Measurements from ENCODE around the gene ZNF541. TPM values are rescaled to one million over a fixed set of nuclear protein-coding genes. Genes with fewer than 3 reads are reported as not detected.

ZNF541 gene
- total and polyA plus RNA-seq, 10 of the 15 experiments (the other 5 are each of a cell fraction or from before 2014, with no cell fraction given): 0.03 to 0.12 (median 0.07) TPM; not detected in 4

DNA sequence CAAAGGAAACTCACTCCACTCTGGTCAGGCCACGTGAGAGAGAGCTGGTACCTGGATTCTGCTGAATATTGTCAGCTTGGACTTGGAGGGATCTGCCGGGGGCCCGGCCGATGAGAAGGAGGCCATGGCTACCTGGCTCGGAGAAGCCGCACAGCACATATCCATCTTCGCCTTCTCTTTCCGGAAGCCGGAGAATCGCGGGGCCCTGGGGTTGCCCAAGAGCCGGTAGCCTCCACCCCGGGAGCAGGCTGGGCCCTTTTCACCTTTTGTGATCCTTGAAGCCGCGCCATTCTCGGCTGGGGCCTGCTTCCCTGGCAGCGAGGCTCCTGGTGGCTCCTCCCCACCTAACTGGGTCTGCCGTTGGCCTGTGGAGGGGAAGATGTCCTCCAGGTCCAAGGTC is 28.9 kb downstream of the ZNF541 start (continued):
- TF ChIP-seq, protein P1, sequence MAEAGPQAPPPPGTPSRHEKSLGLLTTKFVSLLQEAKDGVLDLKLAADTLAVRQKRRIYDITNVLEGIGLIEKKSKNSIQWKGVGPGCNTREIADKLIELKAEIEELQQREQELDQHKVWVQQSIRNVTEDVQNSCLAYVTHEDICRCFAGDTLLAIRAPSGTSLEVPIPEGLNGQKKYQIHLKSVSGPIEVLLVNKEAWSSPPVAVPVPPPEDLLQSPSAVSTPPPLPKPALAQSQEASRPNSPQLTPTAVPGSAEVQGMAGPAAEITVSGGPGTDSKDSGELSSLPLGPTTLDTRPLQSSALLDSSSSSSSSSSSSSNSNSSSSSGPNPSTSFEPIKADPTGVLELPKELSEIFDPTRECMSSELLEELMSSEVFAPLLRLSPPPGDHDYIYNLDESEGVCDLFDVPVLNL (IDR thresholded peaks at IDR 0.05; ENCODE audit: low read depth, low read length): no peak
- TF ChIP-seq HDAC2 (IDR thresholded peaks at IDR 0.05) (no peak), SMARCA5 (IDR thresholded peaks at IDR 0.05) (no peak)

DNA sequence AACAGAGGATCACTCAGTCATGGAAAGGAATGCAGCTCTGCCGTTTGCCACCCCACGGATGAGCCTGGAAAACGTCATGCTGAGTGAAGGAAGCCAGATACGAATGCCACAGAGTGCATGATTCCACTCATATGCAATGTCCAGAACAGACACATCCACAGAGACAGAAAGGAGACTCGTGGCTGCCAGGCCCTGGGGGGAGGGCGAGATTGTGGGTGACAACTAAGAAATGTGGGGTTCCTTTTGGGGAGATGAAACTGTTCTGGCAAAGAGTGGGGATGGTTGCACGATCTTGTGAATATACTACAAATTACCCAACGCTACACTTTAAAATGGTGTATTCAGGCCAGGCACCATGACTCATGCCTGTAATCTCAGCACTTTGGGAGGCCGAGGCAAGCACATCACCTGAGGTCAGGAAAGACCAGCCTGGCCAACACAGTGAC is 30.9 kb downstream of the ZNF541 start:
- Histone ChIP-seq H3K9me3 (replicated peaks; ENCODE audit: control insufficient read depth, insufficient read depth, low read length) (no peaks in the 10 kb centered on the region), H4K20me1 (ENCODE audit: control insufficient read depth, insufficient read depth) (no peaks in the 10 kb centered on the region), H3K27ac (ENCODE audit: control insufficient read depth, insufficient read depth) (no peak overlapping the region), H3K4me1 (ENCODE audit: control insufficient read depth, insufficient read depth, low read length) (no peaks in the 10 kb centered on the region), H3K9ac (ENCODE audit: control insufficient read depth, insufficient read depth, low read length) (no peak overlapping the region), H3K4me2 (ENCODE audit: control insufficient read depth, insufficient read depth) (no peak overlapping the region), H3K79me2 (ENCODE audit: control insufficient read depth, insufficient read depth, low read length) (no peaks in the 10 kb centered on the region), H3K36me3 (ENCODE audit: control insufficient read depth in 2 of 2, insufficient read depth in 2 of 2, low read length in 1 of 2) (no peaks in the 10 kb centered on the region), H3K27me3 (replicated peaks in 1 of 2; ENCODE audit: control insufficient read depth in 2 of 2, insufficient read depth in 2 of 2, low read length in 1 of 2) (peaks cover 2% of the 10 kb centered on the region in 2 experiments; a peak in 1 of 4 replicates), H2AFZ (ENCODE audit: control insufficient read depth, low read depth, low read length) (no peak overlapping the region), H3K4me3 (no peak overlapping the region)
- intact Hi-C loops (cut with micrococcal nuclease; ENCODE audit: unreplicated experiment) (no loop called here), in situ Hi-C loops (cut with MboI) (no loop called here)
- no peak for ATAC-seq
- POLR2A ChIA-PET: interaction anchor here (0.5 kb wide), 1 partner anchor 268 kb away, joined by 4 read pairs; no protein-coding TSS in a partner anchor
- no peak for DNase-seq (ENCODE audit: low read depth, low spot score)
- SMC1A ChIA-PET (ENCODE audit: uncharacterized antibody, unreplicated experiment): no interaction called here
- TF ChIP-seq SREBF2 (IDR thresholded peaks at IDR 0.05; ENCODE audit: low read length) (no peak), DPF2 (IDR thresholded peaks at IDR 0.05) (0 out of 2 replicates have a peak, but pooled peaks have one; percentile 1)
- BruUV-seq (replicated peaks): no TSS peak
- RAD21 ChIA-PET (ENCODE audit: unreplicated experiment): no interaction called here
- CTCF ChIA-PET: no interaction called here
- WGBS (ENCODE audit: insufficient coverage, insufficient replicate concordance, low lambda C conversion rate, missing lambda C conversion rate): 58% methylated on average over 9 of the region's 9 CpGs
- no peak for FAIRE-seq

DNA sequence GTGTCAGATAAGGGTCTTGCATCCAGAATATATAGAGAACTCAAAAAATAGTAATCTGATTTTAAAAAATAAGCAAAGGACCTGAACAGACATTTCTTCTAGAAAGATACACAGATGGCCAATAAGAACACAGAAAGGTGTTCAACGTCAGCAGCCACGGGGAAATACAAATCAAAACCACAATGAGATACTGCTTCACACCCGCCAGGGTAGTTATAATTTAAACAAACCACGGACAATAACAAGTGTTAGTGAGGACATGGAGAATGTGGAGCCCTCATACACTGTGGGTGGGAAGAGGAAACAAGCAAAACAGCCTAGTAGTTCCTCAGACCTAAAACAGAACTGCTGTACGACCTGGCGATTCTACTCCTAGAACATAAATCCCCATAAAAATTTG is 31.4 kb downstream of the ZNF541 start:
- peak; percentile 13 for DNase-seq (ENCODE audit: low read depth, low spot score)
- RAD21 ChIA-PET (ENCODE audit: unreplicated experiment): no interaction called here
- no peak overlapping the region for H3K27ac ChIP-seq (ENCODE audit: control insufficient read depth, insufficient read depth)
- FAIRE-seq: no peak
- H3K9me3 ChIP-seq (replicated peaks; ENCODE audit: control insufficient read depth, insufficient read depth, low read length): no peaks in the 10 kb centered on the region
- H3K4me2 ChIP-seq (ENCODE audit: control insufficient read depth, insufficient read depth): no peak overlapping the region
- no peak overlapping the region for H2AFZ ChIP-seq (ENCODE audit: control insufficient read depth, low read depth, low read length)
- H3K9ac ChIP-seq (ENCODE audit: control insufficient read depth, insufficient read depth, low read length): no peak overlapping the region
- SMC1A ChIA-PET (ENCODE audit: uncharacterized antibody, unreplicated experiment): no interaction called here
- ATAC-seq: peak; percentile 86
- H3K4me1 ChIP-seq (ENCODE audit: control insufficient read depth, insufficient read depth, low read length): no peaks in the 10 kb centered on the region
- CTCF ChIA-PET: no interaction called here
- in situ Hi-C loops (cut with MboI) (no loop called here), intact Hi-C loops (cut with micrococcal nuclease; ENCODE audit: unreplicated experiment) (no loop called here)
- no TSS peak for BruUV-seq (replicated peaks)
- POLR2A ChIA-PET: interaction anchor here (0.5 kb wide), 1 partner anchor 268 kb away, joined by 4 read pairs; no protein-coding TSS in a partner anchor
- H3K27me3 ChIP-seq (replicated peaks in 1 of 2; ENCODE audit: control insufficient read depth in 2 of 2, insufficient read depth in 2 of 2, low read length in 1 of 2): peaks cover 2% of the 10 kb centered on the region in 2 experiments; a peak in 1 of 4 replicates
- WGBS (ENCODE audit: insufficient coverage, insufficient replicate concordance, low lambda C conversion rate, missing lambda C conversion rate): 3% methylated on average over 6 of the region's 6 CpGs
- no peak overlapping the region for H3K4me3 ChIP-seq
- no peaks in the 10 kb centered on the region for H4K20me1 ChIP-seq (ENCODE audit: control insufficient read depth, insufficient read depth)
- H3K79me2 ChIP-seq (ENCODE audit: control insufficient read depth, insufficient read depth, low read length): no peaks in the 10 kb centered on the region
- H3K36me3 ChIP-seq (ENCODE audit: control insufficient read depth in 2 of 2, insufficient read depth in 2 of 2, low read length in 1 of 2): no peaks in the 10 kb centered on the region
- peak; percentile 66 to 70; a peak in 2 of 4 replicates for TF ChIP-seq IKZF2 (IDR thresholded peaks at IDR 0.05)
- TF ChIP-seq, protein P2, sequence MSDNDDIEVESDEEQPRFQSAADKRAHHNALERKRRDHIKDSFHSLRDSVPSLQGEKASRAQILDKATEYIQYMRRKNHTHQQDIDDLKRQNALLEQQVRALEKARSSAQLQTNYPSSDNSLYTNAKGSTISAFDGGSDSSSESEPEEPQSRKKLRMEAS (IDR thresholded peaks at IDR 0.05; ENCODE audit: low read depth, low read length): no peak
- no peak for TF ChIP-seq NRF1 (conservative IDR thresholded peaks at IDR 0.05; ENCODE audit: low read depth, low read length)
- no peak for TF ChIP-seq CREB1 (IDR thresholded peaks at IDR 0.05; ENCODE audit: low read depth)
- TF ChIP-seq BHLHE40 (IDR thresholded peaks at IDR 0.05; ENCODE audit: borderline replicate concordance in 1 of 2, low read depth in 2 of 2, low read length in 1 of 2): peak; percentile 9 to 52; a peak in 1 of 4 replicates
- no peak for TF ChIP-seq CHD4 (IDR thresholded peaks at IDR 0.05)
- TF ChIP-seq JUND (IDR thresholded peaks at IDR 0.05; ENCODE audit: low read depth, low read length): no peak
- TF ChIP-seq NFXL1 (IDR thresholded peaks at IDR 0.05; ENCODE audit: borderline replicate concordance): no peak
- no peak for TF ChIP-seq MEF2A (IDR thresholded peaks at IDR 0.05; ENCODE audit: insufficient read depth, low read depth, low read length)
- TF ChIP-seq, protein P3, sequence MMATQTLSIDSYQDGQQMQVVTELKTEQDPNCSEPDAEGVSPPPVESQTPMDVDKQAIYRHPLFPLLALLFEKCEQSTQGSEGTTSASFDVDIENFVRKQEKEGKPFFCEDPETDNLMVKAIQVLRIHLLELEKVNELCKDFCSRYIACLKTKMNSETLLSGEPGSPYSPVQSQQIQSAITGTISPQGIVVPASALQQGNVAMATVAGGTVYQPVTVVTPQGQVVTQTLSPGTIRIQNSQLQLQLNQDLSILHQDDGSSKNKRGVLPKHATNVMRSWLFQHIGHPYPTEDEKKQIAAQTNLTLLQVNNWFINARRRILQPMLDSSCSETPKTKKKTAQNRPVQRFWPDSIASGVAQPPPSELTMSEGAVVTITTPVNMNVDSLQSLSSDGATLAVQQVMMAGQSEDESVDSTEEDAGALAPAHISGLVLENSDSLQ (IDR thresholded peaks at IDR 0.05): no peak
- no peak for TF ChIP-seq FOXM1 (IDR thresholded peaks at IDR 0.05; ENCODE audit: low read depth, low read length)
